ENCODE results near the gene KIF16B.

GRCh38 chr20:16308754-16309153 lies 264.5 kb downstream of the KIF16B start:
- TF ChIP-seq CTCF (IDR thresholded peaks at IDR 0.05): no peak
- TF ChIP-seq POLR2A (IDR thresholded peaks at IDR 0.05): no peak
- no peak for TF ChIP-seq POLR2AphosphoS5 (IDR thresholded peaks at IDR 0.05)

Data from breast epithelium (tissue), 3 donors.